Measurements from ENCODE around the gene CHSY3.

Gene CHSY3

GRCh38 chr5:129904102-129904666, at the start of gene CHSY3:
Gene CHSY3 (plus strand): TSS chr5:129904465.
- peak; percentile 61 for DNase-seq

- DNase-seq: no peak
These were observed 47.9 kb upstream of the CHSY3 start for GRCh38 chr5:129856325-129856724.

GRCh38 chr5:129857116-129857515, 47.1 kb upstream of the CHSY3 start:
- DNase-seq: no peak

- DNase-seq: no peak
These were observed 46.1 kb upstream of the CHSY3 start for GRCh38 chr5:129858131-129858675.

- no peak for DNase-seq
These were observed 19.9 kb upstream of the CHSY3 start for GRCh38 chr5:129884322-129884721.

- DNase-seq: no peak
These were observed 4.8 kb upstream of the CHSY3 start for GRCh38 chr5:129899454-129899853.

GRCh38 chr5:129902816-129903215, 1.4 kb upstream of the CHSY3 start:
- DNase-seq: no peak

GRCh38 chr5:129903466-129904101, 681 bp upstream of the CHSY3 start:
- no peak for DNase-seq

- DNase-seq: peak; percentile 8
These were observed 605 bp downstream of the CHSY3 start for GRCh38 chr5:129904667-129905472.

GRCh38 chr5:129905473-129906176, 1.4 kb downstream of the CHSY3 start:
- DNase-seq: peak; percentile 10

- DNase-seq: no peak
These were observed 2.1 kb downstream of the CHSY3 start for GRCh38 chr5:129906177-129906887.

- no peak for DNase-seq
These were observed 5.0 kb downstream of the CHSY3 start for GRCh38 chr5:129909225-129909624.

GRCh38 chr5:129912601-129913255, 8.5 kb downstream of the CHSY3 start:
- no peak for DNase-seq

GRCh38 chr5:129915415-129915814, 11.2 kb downstream of the CHSY3 start:
- no peak for DNase-seq

- DNase-seq: no peak
These were observed 13.0 kb downstream of the CHSY3 start for GRCh38 chr5:129917224-129917623.

GRCh38 chr5:129921204-129921603, 16.9 kb downstream of the CHSY3 start:
- DNase-seq: no peak

- DNase-seq: no peak
These were observed 26.0 kb downstream of the CHSY3 start for GRCh38 chr5:129930221-129930620.

- DNase-seq: no peak
These were observed 31.4 kb downstream of the CHSY3 start for GRCh38 chr5:129935626-129936025.

- no peak for DNase-seq
These were observed 33.8 kb downstream of the CHSY3 start for GRCh38 chr5:129938077-129938476.

- no peak for DNase-seq
These were observed 39.7 kb downstream of the CHSY3 start for GRCh38 chr5:129943936-129944335.

GRCh38 chr5:129945028-129945427, 40.8 kb downstream of the CHSY3 start:
- DNase-seq: no peak

- no peak for DNase-seq
These were observed 41.6 kb downstream of the CHSY3 start for GRCh38 chr5:129945774-129946270.

All from activated CD4-positive, alpha-beta T cell treated with anti-CD3 and anti-CD28 coated beads for 48 hours (primary cell).